ENCODE results near the gene LRPAP1. TPM values are rescaled to one million over a fixed set of nuclear protein-coding genes. Genes with fewer than 3 reads are reported as not detected.
"Not testable (repeated sequence)": the region's sequence is repeated elsewhere in the genome, so short reads cannot be mapped to it uniquely, and the experiment has no call there.

Gene LRPAP1
- total RNA-seq, 2 experiments from 2014 or later: 69.0 to 69.1 TPM

DNA sequence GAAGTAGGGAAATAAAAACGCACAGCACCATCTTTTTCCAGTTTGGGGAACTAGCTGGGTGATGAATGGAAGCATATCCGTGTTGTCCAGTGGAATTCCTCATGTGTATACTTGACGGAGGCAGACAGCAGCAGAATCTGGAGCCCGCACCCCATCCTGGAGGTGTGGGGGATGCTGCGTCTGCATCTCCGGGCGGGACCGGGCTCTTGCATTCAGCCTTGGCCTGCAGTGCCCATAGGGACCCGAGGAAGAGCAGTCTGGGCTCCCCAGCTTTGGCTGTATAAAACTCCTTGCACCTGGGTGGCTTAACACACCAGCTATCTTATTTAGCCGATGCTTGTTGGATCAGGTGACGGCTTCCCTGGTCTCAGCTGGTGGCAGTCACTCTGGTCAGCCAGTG lies 39.7 kb upstream of the LRPAP1 start:
- CTCF ChIA-PET: no interaction called here

DNA sequence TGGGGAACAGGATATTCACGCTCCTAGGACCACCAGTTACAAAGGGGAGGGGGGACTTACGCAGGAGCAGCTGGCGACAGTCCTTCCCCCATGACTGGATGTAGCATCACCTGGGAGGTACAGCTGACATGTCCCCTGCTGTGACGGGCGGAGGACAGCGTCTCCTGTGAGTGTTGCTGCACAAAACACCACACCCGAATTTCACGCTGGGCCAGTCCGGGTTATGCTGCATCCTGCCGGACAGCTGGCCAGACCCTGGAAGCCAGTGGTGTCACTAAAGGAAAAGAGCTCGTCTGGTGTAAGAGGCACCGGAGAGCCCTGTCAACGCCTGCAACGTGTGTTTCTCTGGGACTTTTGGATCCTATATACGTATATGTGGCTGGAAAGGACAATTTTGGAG lies 38.7 kb upstream of the LRPAP1 start:
- DNase-seq; H3K27ac Mint-ChIP-seq; H3K4me1 Mint-ChIP-seq; H3K36me3 Mint-ChIP-seq (ENCODE audit: low read depth); H3K27me3 Mint-ChIP-seq; H3K4me3 Mint-ChIP-seq; POLR2A ChIA-PET; H3K9me3 Mint-ChIP-seq; CTCF ChIA-PET: not testable (repeated sequence)

More for the DNA sequence above, 39.7 kb upstream of the LRPAP1 start:
- Mint-ChIP-seq H3K36me3 (ENCODE audit: low read depth) (no peaks in the 10 kb centered on the region), H3K4me3 (no peak overlapping the region), H3K27me3 (no peaks in the 10 kb centered on the region), H3K9me3 (no peaks in the 10 kb centered on the region), H3K27ac (no peak overlapping the region), H3K4me1 (no peaks in the 10 kb centered on the region)
- POLR2A ChIA-PET: no interaction called here
- DNase-seq: no peak

DNA sequence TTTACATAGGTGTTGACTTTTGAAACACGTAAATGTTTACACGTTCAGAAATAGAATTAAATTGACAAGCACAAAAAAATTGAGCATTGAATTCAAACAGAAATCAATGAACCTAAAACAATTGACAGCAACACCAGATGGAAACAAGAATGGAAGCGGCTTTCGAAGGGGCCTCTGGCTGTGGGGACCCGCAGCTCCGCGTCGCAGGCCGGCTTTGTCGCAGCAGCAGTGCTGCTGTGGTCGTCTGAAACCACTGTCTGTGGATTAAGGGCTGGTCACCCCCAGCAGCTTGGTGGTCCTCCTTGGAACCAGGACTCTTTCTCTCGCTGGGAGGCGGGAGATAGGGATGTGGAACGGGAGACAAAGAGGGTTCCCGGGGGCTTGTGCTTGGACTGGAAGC lies 37.4 kb upstream of the LRPAP1 start:
- POLR2A ChIA-PET: not testable (repeated sequence)

DNA sequence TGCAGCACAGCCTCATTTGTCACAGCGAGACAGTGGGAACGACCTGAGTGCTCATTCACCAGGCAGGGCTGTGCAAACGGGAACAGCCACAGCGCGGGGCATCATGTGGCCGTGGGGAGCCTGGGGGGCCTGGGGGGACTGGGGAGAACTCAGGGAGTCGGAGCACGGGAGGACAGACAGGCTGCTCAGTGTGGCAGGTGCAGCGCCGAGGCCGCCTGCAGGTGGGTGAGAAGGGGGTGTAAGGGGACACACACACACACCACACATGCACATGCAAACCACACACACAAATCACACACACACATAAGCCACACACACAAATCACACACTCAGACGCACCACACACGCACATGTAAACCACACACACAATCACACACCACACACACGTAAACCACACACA lies 34.5 kb upstream of the LRPAP1 start:
- H3K36me3 Mint-ChIP-seq (ENCODE audit: low read depth); CTCF ChIA-PET; POLR2A ChIA-PET; H3K4me1 Mint-ChIP-seq; H3K4me3 Mint-ChIP-seq; DNase-seq; H3K27ac Mint-ChIP-seq; H3K9me3 Mint-ChIP-seq; H3K27me3 Mint-ChIP-seq: not testable (repeated sequence)

More for the DNA sequence above, 37.4 kb upstream of the LRPAP1 start:
- H3K36me3 Mint-ChIP-seq (ENCODE audit: low read depth); H3K4me3 Mint-ChIP-seq; DNase-seq; H3K9me3 Mint-ChIP-seq; H3K27me3 Mint-ChIP-seq; CTCF ChIA-PET; H3K4me1 Mint-ChIP-seq; H3K27ac Mint-ChIP-seq: not testable (repeated sequence)

DNA sequence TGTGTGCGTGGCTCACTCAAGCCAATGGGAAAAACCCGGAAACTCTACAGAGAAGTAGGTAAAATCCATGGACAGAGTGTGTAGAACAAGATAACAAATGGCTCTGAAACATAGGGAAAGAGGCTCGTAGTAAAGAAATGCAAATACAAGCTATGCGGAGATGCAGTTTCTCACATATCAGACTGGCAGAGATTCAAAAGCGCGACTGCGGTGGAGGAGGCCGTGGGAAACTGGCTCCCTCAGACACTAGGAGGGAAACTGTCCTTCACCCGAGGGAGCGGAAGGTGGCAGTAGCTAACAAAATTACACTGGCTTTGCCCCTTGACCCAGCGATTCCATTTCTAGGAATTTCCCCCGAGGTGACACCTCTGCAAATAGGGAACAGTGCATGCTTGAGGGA lies 34.1 kb upstream of the LRPAP1 start:
- POLR2A ChIA-PET; H3K4me3 Mint-ChIP-seq; DNase-seq; H3K9me3 Mint-ChIP-seq; H3K27ac Mint-ChIP-seq; H3K4me1 Mint-ChIP-seq; H3K36me3 Mint-ChIP-seq (ENCODE audit: low read depth); CTCF ChIA-PET; H3K27me3 Mint-ChIP-seq: not testable (repeated sequence)

DNA sequence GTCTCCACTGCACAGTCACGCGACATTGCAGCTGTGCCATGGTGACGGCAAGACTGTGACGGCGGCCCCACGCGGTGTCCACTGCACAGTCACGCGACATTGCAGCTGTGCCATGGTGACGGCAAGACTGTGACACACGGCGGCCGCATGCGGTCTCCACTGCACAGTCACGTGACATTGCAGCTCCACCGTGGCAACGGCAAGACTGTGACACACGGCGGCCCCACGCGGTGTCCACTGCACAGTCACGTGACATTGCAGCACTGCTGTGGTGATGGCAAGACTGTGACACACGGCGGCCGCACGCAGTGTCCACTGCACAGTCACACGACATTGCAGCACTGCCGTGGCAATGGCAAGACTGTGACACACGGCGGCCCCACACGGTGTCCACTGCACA lies 32.7 kb upstream of the LRPAP1 start:
- H3K4me1 Mint-ChIP-seq; H3K9me3 Mint-ChIP-seq; H3K27ac Mint-ChIP-seq; CTCF ChIA-PET; H3K36me3 Mint-ChIP-seq (ENCODE audit: low read depth); H3K27me3 Mint-ChIP-seq; POLR2A ChIA-PET; H3K4me3 Mint-ChIP-seq; DNase-seq: not testable (repeated sequence)

DNA sequence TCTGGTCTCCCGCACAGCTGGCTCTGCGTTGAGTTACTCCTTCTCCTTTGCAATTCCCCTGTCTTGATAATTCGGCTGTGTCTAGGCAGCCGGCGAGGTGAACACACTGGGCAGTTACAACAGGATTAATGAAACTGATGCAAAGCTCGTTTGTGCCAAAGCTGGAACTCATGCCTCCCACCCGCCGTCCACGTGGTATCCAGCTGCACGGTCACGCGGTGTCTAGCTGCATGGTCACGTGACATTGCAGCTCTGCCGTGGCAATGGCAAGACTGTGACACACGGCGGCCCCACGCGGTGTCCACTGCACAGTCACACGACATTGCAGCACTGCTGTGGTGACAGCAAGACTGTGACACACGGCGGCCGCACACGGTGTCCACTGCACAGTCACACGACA lies 31.2 kb upstream of the LRPAP1 start:
- no peaks in the 10 kb centered on the region for H3K4me1 Mint-ChIP-seq
- no peaks in the 10 kb centered on the region for H3K27me3 Mint-ChIP-seq
- H3K36me3 Mint-ChIP-seq (ENCODE audit: low read depth): no peaks in the 10 kb centered on the region
- ChIA-PET CTCF (no interaction called here), POLR2A (no interaction called here)
- H3K4me3 Mint-ChIP-seq: no peak overlapping the region
- H3K27ac Mint-ChIP-seq: no peak overlapping the region
- no peak for DNase-seq
- no peaks in the 10 kb centered on the region for H3K9me3 Mint-ChIP-seq

DNA sequence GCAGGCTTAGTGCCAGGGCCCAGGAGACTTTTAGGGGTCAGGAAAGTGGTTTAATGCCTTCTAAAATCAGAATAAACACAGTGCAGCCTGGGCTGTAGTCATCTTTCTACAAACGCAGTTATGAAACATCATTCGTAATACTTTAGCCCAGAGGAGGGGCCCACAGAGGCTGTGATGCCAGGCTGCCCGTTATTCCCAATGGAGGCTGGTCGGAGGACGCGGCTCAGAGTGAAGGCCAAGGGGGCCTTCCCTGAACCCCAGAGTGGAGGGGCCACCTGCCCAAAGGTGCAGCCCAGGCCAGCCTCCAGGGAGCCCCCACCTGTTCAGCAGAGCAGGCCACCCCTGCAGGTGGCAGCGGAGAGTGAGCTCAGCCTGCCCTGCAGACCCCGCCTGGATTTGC lies 29.9 kb upstream of the LRPAP1 start:
- H3K4me1 Mint-ChIP-seq; H3K27me3 Mint-ChIP-seq; H3K9me3 Mint-ChIP-seq; H3K27ac Mint-ChIP-seq; CTCF ChIA-PET; H3K36me3 Mint-ChIP-seq (ENCODE audit: low read depth); H3K4me3 Mint-ChIP-seq; DNase-seq; POLR2A ChIA-PET: not testable (repeated sequence)

DNA sequence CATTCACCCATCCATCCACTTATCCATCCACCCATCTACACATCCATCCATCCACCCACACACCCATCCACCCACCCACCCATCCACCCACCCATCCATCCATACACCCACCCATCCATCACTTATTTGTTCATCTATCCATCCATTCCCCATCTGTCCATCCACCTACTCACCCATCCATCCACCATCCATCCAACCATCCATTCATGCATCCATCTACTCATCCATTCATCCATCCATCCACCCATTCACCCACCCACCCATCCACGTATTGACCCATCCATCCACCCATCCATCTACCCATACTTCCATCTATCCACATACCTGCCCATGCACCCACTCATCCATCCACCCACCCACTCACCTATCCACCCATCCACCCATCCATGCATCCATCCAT lies 28.2 kb upstream of the LRPAP1 start:
- H3K27me3 Mint-ChIP-seq; H3K4me3 Mint-ChIP-seq; H3K27ac Mint-ChIP-seq; H3K36me3 Mint-ChIP-seq (ENCODE audit: low read depth); POLR2A ChIA-PET; DNase-seq; H3K9me3 Mint-ChIP-seq; CTCF ChIA-PET: not testable (repeated sequence)
- peaks cover 12% of the 10 kb centered on the region for H3K4me1 Mint-ChIP-seq

DNA sequence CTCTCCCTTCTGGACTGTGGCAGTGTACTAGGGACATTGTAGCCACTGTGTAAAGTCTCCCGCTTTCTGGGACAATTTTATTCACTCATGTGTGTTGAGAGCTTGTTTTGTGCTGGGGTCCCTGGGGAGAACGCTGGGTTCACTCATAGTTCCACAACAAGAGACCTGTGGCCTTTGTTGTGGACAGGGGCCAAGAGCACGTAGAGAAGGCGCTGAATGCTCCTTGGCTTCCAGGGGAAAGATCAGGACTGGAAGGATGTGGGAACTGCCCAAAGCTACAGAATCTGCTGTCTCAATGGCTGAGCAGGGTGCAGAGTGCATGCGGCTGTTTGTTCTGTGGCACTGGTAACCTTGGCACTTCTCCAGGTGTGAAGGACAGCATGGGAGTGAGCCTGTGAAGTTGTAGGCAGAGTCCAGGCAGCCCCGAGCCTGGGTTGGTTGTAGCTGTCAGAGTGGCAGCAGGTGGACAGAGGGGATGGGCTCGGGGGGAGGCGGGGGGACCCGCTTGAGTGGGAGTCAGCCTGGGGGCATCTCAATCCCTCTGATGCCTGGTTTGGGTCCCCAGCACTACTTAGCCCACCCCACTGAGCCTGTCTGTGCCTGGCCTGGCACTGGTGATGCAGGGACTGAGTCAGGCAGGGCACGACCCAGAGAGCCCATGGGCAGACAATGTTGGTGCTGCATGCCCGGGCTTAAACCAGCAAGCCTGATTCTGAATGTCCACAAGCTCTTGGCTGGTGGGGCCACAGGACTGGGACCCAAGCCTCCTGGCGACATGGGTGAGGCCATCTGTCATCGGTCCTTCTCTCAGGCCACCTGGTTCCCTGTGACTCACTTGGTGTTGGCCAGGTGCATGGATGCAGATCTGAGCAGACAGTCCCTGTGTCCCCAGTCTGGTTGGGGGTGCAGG lies 27.4 kb upstream of the LRPAP1 start:
- DNase-seq; POLR2A ChIA-PET; H3K4me3 Mint-ChIP-seq; H3K27me3 Mint-ChIP-seq; CTCF ChIA-PET; H3K27ac Mint-ChIP-seq; H3K9me3 Mint-ChIP-seq; H3K36me3 Mint-ChIP-seq (ENCODE audit: low read depth): not testable (repeated sequence)
- H3K4me1 Mint-ChIP-seq: peaks cover 14% of the 10 kb centered on the region

DNA sequence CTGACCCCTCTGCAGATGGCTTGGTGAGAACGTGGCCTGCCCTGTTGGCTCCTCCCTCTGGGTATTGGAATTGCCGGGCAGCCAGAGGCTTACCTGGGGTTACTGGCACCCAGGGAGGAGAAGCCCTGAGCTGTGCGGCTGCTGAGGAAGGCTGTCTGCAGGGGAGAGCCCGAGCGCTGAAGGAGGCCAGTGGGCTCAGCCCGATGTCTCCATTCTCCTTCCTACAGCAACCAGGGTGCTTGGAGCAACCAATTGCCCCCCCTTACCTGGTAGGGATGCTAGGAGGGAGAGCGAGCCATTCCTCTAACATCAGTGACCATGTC lies 26.3 kb upstream of the LRPAP1 start:
- H3K36me3 Mint-ChIP-seq (ENCODE audit: low read depth); DNase-seq; CTCF ChIA-PET; H3K9me3 Mint-ChIP-seq; POLR2A ChIA-PET; H3K27ac Mint-ChIP-seq; H3K4me3 Mint-ChIP-seq; H3K27me3 Mint-ChIP-seq: not testable (repeated sequence)
- H3K4me1 Mint-ChIP-seq: peaks cover 18% of the 10 kb centered on the region

DNA sequence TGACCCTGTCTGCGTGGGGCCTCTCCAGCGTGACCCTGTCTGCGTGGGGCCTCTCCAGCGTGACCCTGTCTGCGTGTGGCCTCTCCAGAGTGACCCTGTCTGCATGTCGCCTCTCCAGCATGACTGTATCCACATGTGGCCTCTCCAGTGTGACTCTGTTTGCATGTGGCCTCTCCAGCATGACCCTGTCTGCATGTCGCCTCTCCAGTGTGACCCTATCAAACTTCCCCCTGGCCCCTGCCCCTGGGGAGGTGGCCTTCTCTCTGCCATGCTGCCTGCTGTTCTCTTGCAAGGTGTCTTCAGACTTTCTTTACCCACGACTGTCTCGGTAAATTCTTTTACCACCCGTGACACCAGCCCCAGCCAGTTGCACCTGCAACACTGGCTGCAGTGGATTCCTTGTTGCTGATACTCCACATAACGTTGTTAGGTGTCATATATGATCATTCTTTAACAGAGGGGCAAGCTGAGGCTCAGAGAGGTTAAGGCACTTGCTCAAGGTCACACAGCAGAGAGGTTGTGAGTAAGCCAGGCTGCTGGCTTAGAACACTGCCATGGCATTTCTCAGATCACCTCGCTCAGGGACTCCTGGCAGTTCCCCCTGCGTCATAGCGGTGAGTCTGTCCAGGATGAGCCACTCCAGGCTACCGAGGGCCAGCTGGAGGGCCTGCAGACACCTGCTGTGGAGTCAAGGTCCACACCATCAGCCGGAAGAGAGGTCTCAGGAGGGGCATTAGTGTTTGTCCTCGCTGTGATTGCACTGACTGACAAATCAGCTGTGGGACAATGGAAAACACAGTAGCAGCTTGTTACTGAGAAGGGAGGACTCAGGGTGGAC lies 25.7 kb upstream of the LRPAP1 start:
- CTCF ChIA-PET, DNase-seq: not testable (repeated sequence)

DNA sequence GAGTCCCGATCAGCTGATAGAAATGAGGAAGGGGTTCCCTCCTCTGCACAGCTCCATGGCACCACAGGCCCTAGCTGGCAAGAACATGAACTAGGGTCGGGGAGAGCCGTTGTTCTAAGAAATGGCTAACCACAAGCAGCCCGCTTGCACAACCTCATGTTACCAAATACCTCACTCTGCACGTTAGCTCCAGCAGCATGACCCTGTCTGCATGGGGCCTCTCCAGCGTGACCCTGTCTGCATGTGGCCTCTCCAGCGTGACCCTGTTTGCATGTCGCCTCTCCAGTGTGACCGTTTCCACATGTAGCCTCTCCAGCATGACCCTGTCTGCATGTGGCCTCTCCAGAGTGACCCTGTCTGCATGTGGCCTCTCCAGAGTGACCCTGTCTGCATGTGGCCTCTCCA lies 24.9 kb upstream of the LRPAP1 start:
- DNase-seq; H3K9me3 Mint-ChIP-seq; H3K27ac Mint-ChIP-seq; H3K27me3 Mint-ChIP-seq; POLR2A ChIA-PET; CTCF ChIA-PET; H3K4me3 Mint-ChIP-seq; H3K36me3 Mint-ChIP-seq (ENCODE audit: low read depth): not testable (repeated sequence)
- peaks cover 18% of the 10 kb centered on the region for H3K4me1 Mint-ChIP-seq

More for the DNA sequence above, 25.7 kb upstream of the LRPAP1 start:
- H3K9me3 Mint-ChIP-seq; POLR2A ChIA-PET; H3K4me3 Mint-ChIP-seq; H3K36me3 Mint-ChIP-seq (ENCODE audit: low read depth); H3K27me3 Mint-ChIP-seq: not testable (repeated sequence)
- Mint-ChIP-seq H3K4me1 (peaks cover 18% of the 10 kb centered on the region), H3K27ac (peak overlapping the region; percentile 50)

Measured in activated CD4-positive, alpha-beta T cell treated with anti-CD3 and anti-CD28 coated beads, Interleukin-2, amount 10 ng/mL, durations not matched to agents 7 days and 5 days (primary cell).